SK-N-SH treated with all-trans-retinoic acid at 6 μM for 48 hours (cell line): ENCODE data around the gene METTL13.

ENCODE experiments used
- ATAC-seq: fragments of 200-7000 bp; cut with Tn5 transposase; 3 replicates; pipeline ENCODE4 v1.9.1; 2020; ENCODE audit warnings: mild to moderate bottlenecking, moderate library complexity
- ARNTL ChIP-seq: fragments of 450-650 bp; formaldehyde crosslinking; IDR thresholded peaks from 2 replicates; pipeline ENCODE4 v1.5.0; 2020; ENCODE audit warnings: low read depth, mild to moderate bottlenecking, moderate library complexity, borderline replicate concordance
- BACH2 ChIP-seq: fragments of 250-450 bp; sonication (Bioruptor Pico); IDR thresholded peaks from 2 replicates; pipeline ENCODE4 v1.9.0; 2021; ENCODE audit warnings: mild to moderate bottlenecking, borderline replicate concordance
- CSDC2 ChIP-seq: fragments of 250-450 bp; sonication (Bioruptor Pico); IDR thresholded peaks from 2 replicates; pipeline ENCODE4 v1.5.0; 2020; ENCODE audit warnings: mild to moderate bottlenecking, moderate library complexity
- ESRRG ChIP-seq: fragments of 250-450 bp; sonication (Bioruptor Pico); IDR thresholded peaks from 2 replicates; pipeline ENCODE4 v1.6.1; 2021; ENCODE audit warnings: mild to moderate bottlenecking
- GLIS3 ChIP-seq: fragments of 250-450 bp; sonication (Bioruptor Pico); IDR thresholded peaks from 2 replicates; pipeline ENCODE4 v1.5.0; 2020; ENCODE audit warnings: mild to moderate bottlenecking, moderate library complexity
- ISL1 ChIP-seq: fragments of 250-450 bp; sonication (Bioruptor Pico); IDR thresholded peaks from 2 replicates; pipeline ENCODE4 v2.1.2; 2022; ENCODE audit warnings: mild to moderate bottlenecking, moderate library complexity
- OSR1 ChIP-seq: fragments of 250-450 bp; sonication (Bioruptor Pico); IDR thresholded peaks from 2 replicates; pipeline ENCODE4 v1.8.0; 2022; ENCODE audit warnings: moderate library complexity, mild to moderate bottlenecking, inconsistent platforms
- PPARA ChIP-seq: fragments of 250-450 bp; sonication (Bioruptor Pico); IDR thresholded peaks from 2 replicates; pipeline ENCODE4 v1.5.0; 2020; ENCODE audit warnings: mild to moderate bottlenecking, borderline replicate concordance
- RARB ChIP-seq: fragments of 250-450 bp; sonication (Bioruptor Pico); IDR thresholded peaks from 2 replicates; pipeline ENCODE4 v1.8.0; 2021; ENCODE audit warnings: mild to moderate bottlenecking, moderate library complexity
- SNAI2 ChIP-seq: fragments of 250-450 bp; sonication (Bioruptor Pico); IDR thresholded peaks from 2 replicates; pipeline ENCODE4 v1.5.0; 2020; ENCODE audit warnings: mild to moderate bottlenecking, moderate library complexity
- TCF4 ChIP-seq: fragments of 250-450 bp; sonication (Bioruptor Pico); IDR thresholded peaks from 2 replicates; pipeline ENCODE4 v1.8.0; 2021; ENCODE audit warnings: mild to moderate bottlenecking, moderate library complexity, borderline replicate concordance
- TOX ChIP-seq: fragments of 250-450 bp; sonication (Bioruptor Pico); IDR thresholded peaks from 2 replicates; pipeline ENCODE4 v1.8.0; 2021; ENCODE audit warnings: mild to moderate bottlenecking, moderate library complexity, borderline replicate concordance
- ZC3H10 ChIP-seq: fragments of 250-450 bp; sonication (Bioruptor Pico); IDR thresholded peaks from 2 replicates; pipeline ENCODE4 v1.5.1; 2021; ENCODE audit warnings: mild to moderate bottlenecking, moderate library complexity
- ZFP3 ChIP-seq: fragments of 250-450 bp; sonication (Bioruptor Pico); IDR thresholded peaks from 2 replicates; pipeline ENCODE4 v1.5.0; 2020; ENCODE audit warnings: mild to moderate bottlenecking, moderate library complexity
- ZFP30 ChIP-seq: fragments of 450-650 bp; formaldehyde crosslinking; IDR thresholded peaks from 2 replicates; pipeline ENCODE4 v1.5.0; 2022; ENCODE audit warnings: mild to moderate bottlenecking, moderate library complexity
- ZNF565 ChIP-seq: fragments of 450-650 bp; formaldehyde crosslinking; conservative IDR thresholded peaks from 2 replicates; pipeline ENCODE4 v1.5.0; 2020; ENCODE audit warnings: low read depth, mild to moderate bottlenecking, moderate library complexity
- ZNF70 ChIP-seq: fragments of 450-650 bp; formaldehyde crosslinking; IDR thresholded peaks from 2 replicates; pipeline ENCODE4 v1.5.0; 2020; ENCODE audit warnings: mild to moderate bottlenecking, moderate library complexity
- ZNF8 ChIP-seq: fragments of 450-650 bp; formaldehyde crosslinking; IDR thresholded peaks from 2 replicates; pipeline ENCODE4 v1.5.0; 2020; ENCODE audit warnings: mild to moderate bottlenecking, moderate library complexity
- TF ChIP-seq, protein P1 (sequence below): fragments of 250-450 bp; sonication (Bioruptor Pico); IDR thresholded peaks from 2 replicates; pipeline ENCODE4 v1.5.1; 2020; ENCODE audit warnings: low read depth, mild to moderate bottlenecking, moderate library complexity
- TF ChIP-seq, protein P2 (sequence below): fragments of 250-450 bp; sonication (Bioruptor Pico); IDR thresholded peaks from 2 replicates; pipeline ENCODE4 v1.8.0; 2021; ENCODE audit warnings: low read depth, mild to moderate bottlenecking, moderate library complexity, borderline replicate concordance
- TF ChIP-seq, protein P3 (sequence below): fragments of 250-450 bp; sonication (Bioruptor Pico); IDR thresholded peaks from 2 replicates; pipeline ENCODE4 v1.5.1; 2021; ENCODE audit warnings: mild to moderate bottlenecking, moderate library complexity
- TF ChIP-seq, protein P4 (sequence below): fragments of 250-450 bp; sonication (Bioruptor Pico); IDR thresholded peaks from 2 replicates; pipeline ENCODE4 v1.5.0; 2020; ENCODE audit warnings: mild to moderate bottlenecking, moderate library complexity
- TF ChIP-seq, protein P5 (sequence below): fragments of 250-450 bp; sonication (Bioruptor Pico); IDR thresholded peaks from 2 replicates; pipeline ENCODE4 v1.8.0; 2020; ENCODE audit warnings: mild to moderate bottlenecking, moderate library complexity, borderline replicate concordance

The METTL13 gene

DNA sequence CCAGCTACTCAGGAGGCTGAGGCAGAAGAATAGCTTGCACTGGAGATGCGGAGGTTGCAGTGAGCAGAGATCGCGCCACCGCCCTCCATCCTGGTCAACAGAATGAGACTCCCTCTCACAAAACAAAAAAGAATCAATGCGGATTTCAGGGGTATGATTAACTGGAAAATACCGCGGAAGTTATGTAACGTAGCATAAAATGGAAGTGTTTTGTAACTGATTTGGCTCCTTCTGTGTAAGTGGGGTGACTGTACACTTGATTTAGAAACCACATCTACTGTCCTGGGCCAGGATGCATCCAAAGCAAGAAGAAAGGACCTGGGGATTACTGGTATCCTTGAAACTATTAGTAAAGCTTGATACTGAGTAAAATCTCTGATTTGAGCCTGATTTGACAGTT is 36.5 kb upstream of the METTL13 start:
- TF ChIP-seq ZFP30 (CRISPR knock-in tag) (no peak), ARNTL (no peak), ZNF8 (no peak), ZNF565 (CRISPR knock-in tag) (no peak), ISL1 (CRISPR knock-in tag) (no peak), BACH2 (no peak), PPARA (CRISPR knock-in tag) (no peak), GLIS3 (no peak), TOX (CRISPR knock-in tag) (no peak), ZFP3 (CRISPR knock-in tag) (no peak), TCF4 (CRISPR knock-in tag) (no peak), CSDC2 (CRISPR knock-in tag) (no peak), ZNF70 (CRISPR knock-in tag) (no peak), ZC3H10 (no peak), RARB (CRISPR knock-in tag) (no peak)
- TF ChIP-seq, protein P1, sequence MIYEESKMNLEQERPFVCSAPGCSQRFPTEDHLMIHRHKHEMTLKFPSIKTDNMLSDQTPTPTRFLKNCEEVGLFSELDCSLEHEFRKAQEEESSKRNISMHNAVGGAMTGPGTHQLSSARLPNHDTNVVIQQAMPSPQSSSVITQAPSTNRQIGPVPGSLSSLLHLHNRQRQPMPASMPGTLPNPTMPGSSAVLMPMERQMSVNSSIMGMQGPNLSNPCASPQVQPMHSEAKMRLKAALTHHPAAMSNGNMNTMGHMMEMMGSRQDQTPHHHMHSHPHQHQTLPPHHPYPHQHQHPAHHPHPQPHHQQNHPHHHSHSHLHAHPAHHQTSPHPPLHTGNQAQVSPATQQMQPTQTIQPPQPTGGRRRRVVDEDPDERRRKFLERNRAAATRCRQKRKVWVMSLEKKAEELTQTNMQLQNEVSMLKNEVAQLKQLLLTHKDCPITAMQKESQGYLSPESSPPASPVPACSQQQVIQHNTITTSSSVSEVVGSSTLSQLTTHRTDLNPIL (CRISPR knock-in tag), result no peak
- TF ChIP-seq, protein P2, sequence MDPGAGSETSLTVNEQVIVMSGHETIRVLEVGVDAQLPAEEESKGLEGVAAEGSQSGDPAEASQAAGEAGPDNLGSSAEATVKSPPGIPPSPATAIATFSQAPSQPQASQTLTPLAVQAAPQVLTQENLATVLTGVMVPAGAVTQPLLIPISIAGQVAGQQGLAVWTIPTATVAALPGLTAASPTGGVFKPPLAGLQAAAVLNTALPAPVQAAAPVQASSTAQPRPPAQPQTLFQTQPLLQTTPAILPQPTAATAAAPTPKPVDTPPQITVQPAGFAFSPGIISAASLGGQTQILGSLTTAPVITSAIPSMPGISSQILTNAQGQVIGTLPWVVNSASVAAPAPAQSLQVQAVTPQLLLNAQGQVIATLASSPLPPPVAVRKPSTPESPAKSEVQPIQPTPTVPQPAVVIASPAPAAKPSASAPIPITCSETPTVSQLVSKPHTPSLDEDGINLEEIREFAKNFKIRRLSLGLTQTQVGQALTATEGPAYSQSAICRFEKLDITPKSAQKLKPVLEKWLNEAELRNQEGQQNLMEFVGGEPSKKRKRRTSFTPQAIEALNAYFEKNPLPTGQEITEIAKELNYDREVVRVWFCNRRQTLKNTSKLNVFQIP, result no peak
- TF ChIP-seq, protein P3, sequence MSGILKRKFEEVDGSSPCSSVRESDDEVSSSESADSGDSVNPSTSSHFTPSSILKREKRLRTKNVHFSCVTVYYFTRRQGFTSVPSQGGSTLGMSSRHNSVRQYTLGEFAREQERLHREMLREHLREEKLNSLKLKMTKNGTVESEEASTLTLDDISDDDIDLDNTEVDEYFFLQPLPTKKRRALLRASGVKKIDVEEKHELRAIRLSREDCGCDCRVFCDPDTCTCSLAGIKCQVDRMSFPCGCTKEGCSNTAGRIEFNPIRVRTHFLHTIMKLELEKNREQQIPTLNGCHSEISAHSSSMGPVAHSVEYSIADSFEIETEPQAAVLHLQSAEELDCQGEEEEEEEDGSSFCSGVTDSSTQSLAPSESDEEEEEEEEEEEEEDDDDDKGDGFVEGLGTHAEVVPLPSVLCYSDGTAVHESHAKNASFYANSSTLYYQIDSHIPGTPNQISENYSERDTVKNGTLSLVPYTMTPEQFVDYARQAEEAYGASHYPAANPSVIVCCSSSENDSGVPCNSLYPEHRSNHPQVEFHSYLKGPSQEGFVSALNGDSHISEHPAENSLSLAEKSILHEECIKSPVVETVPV (CRISPR knock-in tag), result no peak
- no peak for ATAC-seq

DNA sequence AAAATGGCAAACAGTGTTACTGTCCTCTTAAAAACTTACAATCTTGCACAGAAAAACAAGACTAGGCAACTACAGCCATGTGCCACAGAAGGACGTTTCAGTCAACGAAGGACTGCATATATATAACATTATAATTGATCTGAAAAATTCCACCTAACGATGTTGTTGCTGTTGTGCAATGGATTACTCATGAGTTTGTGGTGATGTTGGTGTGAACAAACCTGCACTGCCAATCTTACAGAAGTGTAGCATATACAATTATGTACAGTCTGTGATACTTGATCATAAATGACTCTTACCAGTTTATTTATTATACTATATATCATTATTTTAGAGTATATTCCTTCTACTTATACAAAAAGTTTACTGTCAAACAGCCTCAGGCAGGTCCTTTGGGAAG is 32.8 kb upstream of the METTL13 start:
- TF ChIP-seq TOX (CRISPR knock-in tag) (no peak), BACH2 (no peak)
- no peak for ATAC-seq

DNA sequence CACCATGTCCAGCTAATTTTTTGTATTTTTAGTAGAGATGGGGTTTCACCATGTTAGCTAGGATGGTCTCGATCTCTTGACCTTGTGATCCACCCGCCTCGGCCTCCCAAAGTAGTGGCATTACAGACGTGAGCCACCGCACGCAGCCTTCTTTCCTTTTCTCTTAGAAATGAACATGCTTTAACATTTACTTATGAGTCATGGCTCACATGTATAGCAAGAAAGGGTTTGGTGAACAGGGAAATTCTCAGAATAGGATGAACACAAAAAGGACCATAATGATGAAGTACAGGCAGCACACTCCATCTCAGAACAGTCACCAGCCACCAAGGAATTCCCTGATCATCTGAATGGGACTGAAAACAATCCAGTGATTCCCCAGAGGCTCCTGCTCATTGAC is 30.2 kb upstream of the METTL13 start:
- TF ChIP-seq, protein P4, sequence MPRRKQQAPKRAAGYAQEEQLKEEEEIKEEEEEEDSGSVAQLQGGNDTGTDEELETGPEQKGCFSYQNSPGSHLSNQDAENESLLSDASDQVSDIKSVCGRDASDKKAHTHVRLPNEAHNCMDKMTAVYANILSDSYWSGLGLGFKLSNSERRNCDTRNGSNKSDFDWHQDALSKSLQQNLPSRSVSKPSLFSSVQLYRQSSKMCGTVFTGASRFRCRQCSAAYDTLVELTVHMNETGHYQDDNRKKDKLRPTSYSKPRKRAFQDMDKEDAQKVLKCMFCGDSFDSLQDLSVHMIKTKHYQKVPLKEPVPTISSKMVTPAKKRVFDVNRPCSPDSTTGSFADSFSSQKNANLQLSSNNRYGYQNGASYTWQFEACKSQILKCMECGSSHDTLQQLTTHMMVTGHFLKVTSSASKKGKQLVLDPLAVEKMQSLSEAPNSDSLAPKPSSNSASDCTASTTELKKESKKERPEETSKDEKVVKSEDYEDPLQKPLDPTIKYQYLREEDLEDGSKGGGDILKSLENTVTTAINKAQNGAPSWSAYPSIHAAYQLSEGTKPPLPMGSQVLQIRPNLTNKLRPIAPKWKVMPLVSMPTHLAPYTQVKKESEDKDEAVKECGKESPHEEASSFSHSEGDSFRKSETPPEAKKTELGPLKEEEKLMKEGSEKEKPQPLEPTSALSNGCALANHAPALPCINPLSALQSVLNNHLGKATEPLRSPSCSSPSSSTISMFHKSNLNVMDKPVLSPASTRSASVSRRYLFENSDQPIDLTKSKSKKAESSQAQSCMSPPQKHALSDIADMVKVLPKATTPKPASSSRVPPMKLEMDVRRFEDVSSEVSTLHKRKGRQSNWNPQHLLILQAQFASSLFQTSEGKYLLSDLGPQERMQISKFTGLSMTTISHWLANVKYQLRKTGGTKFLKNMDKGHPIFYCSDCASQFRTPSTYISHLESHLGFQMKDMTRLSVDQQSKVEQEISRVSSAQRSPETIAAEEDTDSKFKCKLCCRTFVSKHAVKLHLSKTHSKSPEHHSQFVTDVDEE (CRISPR knock-in tag), result no peak
- TF ChIP-seq ZC3H10, result no peak
- no peak for TF ChIP-seq ZFP3 (CRISPR knock-in tag)
- TF ChIP-seq GLIS3, result no peak
- TF ChIP-seq, protein P3 (CRISPR knock-in tag), result no peak
- no peak for TF ChIP-seq RARB (CRISPR knock-in tag)
- TF ChIP-seq OSR1 (CRISPR knock-in tag), result no peak
- TF ChIP-seq PPARA (CRISPR knock-in tag), result no peak
- no peak for TF ChIP-seq ISL1 (CRISPR knock-in tag)
- no peak for TF ChIP-seq ARNTL
- no peak for TF ChIP-seq ZNF8
- no peak for TF ChIP-seq ESRRG
- no peak for TF ChIP-seq SNAI2 (CRISPR knock-in tag)
- no peak for TF ChIP-seq ZNF70 (CRISPR knock-in tag)
- TF ChIP-seq, protein P1 (CRISPR knock-in tag), result no peak
- TF ChIP-seq, protein P2, result no peak
- no peak for TF ChIP-seq CSDC2 (CRISPR knock-in tag)
- no peak for TF ChIP-seq TCF4 (CRISPR knock-in tag)
- TF ChIP-seq ZFP30 (CRISPR knock-in tag), result no peak
- TF ChIP-seq, protein P5, sequence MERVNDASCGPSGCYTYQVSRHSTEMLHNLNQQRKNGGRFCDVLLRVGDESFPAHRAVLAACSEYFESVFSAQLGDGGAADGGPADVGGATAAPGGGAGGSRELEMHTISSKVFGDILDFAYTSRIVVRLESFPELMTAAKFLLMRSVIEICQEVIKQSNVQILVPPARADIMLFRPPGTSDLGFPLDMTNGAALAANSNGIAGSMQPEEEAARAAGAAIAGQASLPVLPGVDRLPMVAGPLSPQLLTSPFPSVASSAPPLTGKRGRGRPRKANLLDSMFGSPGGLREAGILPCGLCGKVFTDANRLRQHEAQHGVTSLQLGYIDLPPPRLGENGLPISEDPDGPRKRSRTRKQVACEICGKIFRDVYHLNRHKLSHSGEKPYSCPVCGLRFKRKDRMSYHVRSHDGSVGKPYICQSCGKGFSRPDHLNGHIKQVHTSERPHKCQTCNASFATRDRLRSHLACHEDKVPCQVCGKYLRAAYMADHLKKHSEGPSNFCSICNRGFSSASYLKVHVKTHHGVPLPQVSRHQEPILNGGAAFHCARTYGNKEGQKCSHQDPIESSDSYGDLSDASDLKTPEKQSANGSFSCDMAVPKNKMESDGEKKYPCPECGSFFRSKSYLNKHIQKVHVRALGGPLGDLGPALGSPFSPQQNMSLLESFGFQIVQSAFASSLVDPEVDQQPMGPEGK (CRISPR knock-in tag), result no peak
- no peak for ATAC-seq
